Purkinje cell (primary cell): ENCODE measurements around the gene HSP90AA1. TPM values are rescaled to one million over a fixed set of nuclear protein-coding genes. Genes with fewer than 3 reads are reported as not detected.

Source experiments
- polyA plus RNA-seq: library from polyadenylated mRNA; unstranded; fragments of >200 nt; fragmentation: Nextera tagmentation; gene quantifications from 2 replicates; pipeline ENCODE4 v1.2.1, GENCODE V29; 2014

HSP90AA1 gene
- polyA plus RNA-seq: 3,871 and 4,516 TPM in 2 replicates

DNA sequence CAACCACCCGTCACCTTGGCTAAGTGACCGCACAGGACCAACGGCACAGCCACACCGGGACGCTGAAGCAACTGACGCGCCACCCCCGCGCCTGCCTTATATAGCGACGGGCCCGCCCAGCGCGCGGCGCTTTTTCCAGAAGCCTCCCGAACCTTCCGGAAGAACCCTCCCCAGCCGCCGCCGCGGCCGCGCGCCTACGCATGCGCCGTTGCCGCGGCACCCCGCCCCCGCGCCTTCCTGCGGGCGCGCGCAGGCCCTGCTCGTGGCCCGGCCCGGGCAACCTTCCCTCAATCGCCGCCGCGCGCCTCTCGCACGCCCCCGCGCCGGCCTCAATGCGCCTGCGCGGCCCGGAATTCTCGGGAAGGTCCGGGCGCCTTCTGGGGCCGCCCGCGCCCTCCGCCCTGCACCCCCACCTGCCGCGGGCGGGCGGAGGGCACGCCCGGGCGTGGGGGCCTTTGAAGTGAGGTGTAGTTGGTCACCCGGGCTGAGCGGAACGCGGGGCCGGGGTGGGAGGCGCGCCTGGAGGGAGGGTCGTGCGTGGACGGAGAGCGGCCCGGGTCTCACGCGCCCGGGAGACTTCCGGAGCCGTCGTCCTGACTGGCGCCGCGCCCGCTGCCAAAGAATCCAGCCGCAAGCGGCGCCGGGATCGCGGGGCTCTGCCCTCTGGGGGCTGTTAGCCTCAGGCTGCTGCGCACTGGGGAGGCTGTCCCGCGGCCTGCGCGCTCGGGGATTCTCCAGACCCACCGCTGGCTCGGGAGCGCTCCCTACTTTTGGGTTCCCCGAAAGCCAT is at the start of gene HSP90AA1:
HSP90AA1 (minus strand) TSS at position 73 of the 790 bp plus-strand sequence. CDS start 666 bp downstream, outside the sequence.

Other genes starting within 250 kb of the HSP90AA1 start
- 127 and 153 TPM in 2 replicates for gene DYNC1H1, start 122.5 kb downstream of the HSP90AA1 start, polyA plus RNA-seq
- 22.5 and 24.9 TPM in 2 replicates for gene WDR20, start 52.9 kb upstream of the HSP90AA1 start, polyA plus RNA-seq
- 24.9 and 29.5 TPM in 2 replicates for gene MOK, start 218.1 kb upstream of the HSP90AA1 start, polyA plus RNA-seq
- gene ZNF839, start 232.7 kb upstream of the HSP90AA1 start, polyA plus RNA-seq: 1.6 and 6.7 TPM in 2 replicates